NCI-H2227 (cell line): ENCODE measurements around the gene ARHGAP15.

Experiments
- DNase-seq: peaks from one replicate; lab custom pipeline; 2025; ENCODE audit not compliant: unreplicated experiment; lab: John Stamatoyannopoulos, UW

Gene ARHGAP15

DNA sequence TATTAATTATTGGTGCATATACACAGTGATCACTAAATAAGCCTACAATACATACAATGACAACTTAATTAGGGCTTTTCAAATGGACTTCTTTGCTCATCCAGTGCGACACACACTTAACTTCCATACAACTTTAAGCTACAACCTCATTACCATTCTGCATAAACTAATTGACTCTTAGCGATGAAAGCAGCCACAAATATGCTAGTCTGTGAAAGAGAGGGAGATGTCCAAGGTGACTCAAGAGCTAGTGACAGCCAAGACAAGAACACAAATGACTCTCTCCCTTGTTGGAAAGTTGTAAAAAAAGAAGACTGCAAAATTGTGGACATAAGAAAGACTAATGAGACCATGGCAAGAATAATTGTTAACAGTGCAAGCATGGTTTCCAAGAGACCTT, 264.8 kb downstream of the ARHGAP15 start:
- no peak for DNase-seq

DNA sequence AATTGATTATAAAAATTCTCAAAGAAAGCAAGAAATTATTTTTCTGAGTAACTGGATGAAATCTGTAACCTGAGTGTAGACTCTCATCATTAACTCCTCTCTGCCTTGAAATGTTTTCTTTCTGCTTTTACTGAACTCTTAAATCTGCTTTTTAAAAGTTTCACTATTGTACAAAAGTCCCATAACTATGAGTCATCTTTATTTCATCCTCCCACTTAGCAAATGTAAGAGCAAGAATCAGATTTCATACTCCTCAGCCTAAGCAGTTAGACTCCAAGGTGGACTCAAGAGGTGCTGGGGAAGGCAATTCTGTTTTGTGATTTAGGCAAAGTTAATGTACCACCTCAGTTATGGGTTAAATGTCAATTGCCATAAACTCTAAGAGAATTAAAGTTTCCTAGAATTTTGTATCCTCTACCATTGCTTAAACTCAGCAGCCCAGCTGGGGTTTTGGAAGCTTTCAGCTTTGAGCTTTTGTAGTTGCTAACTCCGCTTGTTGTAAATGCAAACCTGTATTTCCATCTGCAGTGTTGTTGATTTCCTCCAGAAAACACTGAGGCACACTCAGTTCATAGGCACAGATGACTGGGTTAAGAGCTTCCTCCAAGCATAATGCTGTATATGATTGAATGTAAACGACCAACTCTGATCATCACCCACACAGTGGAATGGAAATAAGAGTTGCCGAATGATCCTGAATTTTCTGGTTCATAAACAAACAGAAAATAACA, 268.8 kb downstream of the ARHGAP15 start:
- DNase-seq, result no peak

DNA sequence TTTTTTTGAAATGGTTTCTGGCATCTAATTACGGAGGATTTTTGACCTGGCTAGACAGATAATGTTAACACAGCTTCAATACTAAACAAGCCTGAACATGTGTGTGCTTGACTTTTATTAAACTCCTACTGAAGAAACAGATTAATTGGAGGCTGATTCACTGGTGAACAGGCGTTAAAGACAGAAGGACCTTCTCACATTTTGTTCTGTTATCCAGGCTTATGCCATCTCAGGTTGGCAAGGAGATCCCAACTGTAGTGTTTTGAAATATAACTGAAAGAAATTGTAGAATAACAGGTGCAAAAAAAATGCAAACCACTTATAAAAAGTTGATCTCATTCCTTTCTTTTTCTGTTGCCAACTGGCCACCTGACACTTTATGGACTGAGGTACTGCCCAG, 269.6 kb downstream of the ARHGAP15 start:
- DNase-seq, result peak; percentile 21

DNA sequence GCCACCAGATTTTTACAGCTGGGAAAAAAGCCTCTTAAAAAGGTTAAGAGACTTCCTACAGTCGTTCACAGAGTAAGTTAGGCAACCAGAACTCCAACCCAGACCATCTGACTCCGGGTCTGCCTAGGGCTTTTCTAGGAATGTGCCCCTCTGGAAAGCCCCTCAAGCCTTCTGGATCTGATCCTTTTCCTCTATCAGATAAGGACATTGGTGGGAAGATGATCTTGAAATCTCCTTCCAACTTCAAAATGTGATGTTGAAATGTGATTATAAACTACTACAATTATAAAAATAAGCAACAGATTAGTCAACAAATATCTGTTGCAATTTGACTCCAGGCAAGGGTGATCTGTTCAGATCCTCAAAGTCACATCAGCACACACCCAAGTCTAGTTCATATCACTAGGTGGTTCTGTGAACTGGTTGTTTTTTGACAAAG, 270.4 kb downstream of the ARHGAP15 start:
- DNase-seq, result no peak

DNA sequence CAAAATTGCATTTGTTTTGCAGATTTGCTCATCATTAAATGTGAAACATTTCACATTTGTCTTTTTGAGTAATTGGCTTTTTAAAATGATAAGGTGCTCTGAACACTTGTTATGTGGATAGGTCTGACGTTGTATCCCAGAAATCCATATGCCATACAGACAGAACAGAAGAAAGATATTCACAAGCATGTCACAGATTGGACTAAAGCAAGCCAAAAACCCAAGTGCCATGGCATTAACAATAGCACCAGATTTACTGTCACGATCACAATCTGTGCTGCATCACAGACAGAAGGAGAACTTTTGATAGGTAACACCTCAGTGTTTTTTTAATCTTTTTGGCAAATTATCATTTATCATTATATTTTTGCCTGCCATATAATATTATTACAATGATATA, 272.6 kb downstream of the ARHGAP15 start:
- no peak for DNase-seq

DNA sequence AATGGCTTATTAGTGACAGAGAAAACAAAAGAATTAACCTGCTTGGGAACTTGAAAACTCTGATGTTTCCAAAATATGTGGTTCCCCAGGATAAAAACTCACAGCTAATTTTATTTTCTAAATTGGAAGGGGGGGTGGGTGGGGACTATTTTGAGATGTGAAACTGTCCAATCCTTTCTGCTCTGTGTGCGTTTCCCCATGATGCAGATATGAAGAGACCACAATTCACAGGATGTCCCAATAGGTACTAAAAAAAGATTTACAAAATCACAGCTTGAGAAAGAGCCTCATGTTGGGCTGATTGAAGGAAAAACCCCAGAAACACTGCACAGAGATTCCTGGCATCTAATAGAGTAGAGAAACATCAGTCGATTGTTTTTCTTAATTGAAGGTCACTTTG, 273.2 kb downstream of the ARHGAP15 start:
- no peak for DNase-seq

DNA sequence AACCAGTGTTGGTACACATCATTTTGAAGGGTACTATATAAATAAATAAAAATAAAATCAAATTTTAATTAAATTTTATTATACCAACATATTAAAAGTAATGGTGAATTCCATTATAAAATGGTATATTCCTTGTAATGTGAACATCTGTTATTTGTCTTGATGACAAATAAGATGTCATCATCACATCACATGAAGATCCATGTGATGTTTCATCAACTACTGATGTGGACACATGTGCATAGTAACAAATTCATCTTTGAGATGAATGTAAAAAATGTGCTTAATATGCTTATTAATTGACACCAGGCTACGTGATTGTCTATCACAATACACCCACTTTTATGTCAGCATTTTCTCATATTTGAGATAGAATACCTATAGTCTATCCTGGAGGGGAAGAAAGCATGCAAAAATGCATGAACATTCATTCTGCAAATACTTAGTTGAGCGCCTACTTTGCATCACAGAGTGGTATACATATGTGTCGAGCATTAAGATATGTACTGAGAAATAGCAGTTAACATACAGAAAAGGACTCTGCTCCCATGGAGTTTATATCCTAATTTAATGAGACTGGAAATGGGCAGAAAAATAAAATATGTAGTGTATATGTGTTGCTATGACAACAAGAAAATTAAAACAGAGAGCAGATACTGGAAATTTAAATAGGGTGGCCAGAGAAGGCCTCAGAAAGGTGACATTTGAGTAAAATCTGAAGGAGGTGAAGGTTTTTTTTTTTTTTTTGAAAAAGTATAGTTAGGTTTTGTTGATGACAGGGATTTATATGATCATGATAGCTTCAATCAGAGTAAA, 281.1 kb downstream of the ARHGAP15 start:
- DNase-seq, result no peak

DNA sequence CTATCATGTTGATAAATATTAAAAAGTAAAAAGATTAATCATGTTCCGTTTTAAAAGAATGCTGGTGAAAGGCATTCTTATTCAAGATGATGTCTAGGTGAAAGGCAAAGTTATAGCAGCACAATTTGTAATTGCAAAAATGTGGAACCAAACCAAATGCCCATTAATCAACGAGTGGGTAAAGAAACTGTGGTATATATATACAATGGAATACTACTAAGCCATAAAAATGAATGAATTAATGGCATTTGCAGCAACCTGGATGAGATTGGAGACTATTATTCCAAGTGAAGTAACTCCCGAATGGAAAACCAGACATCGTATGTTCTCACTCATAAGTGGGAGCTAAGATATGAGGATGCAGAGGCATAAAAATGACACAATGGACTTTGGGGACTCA, 286.4 kb downstream of the ARHGAP15 start:
- no peak for DNase-seq

GRCh38 chr2:143417428-143417827, 288.2 kb downstream of the ARHGAP15 start:
- DNase-seq, result no peak

GRCh38 chr2:143420313-143420712, 291.1 kb downstream of the ARHGAP15 start:
- DNase-seq, result no peak

- DNase-seq, result no peak
Measured at GRCh38 chr2:143422681-143423080, 293.5 kb downstream of the ARHGAP15 start.

DNA sequence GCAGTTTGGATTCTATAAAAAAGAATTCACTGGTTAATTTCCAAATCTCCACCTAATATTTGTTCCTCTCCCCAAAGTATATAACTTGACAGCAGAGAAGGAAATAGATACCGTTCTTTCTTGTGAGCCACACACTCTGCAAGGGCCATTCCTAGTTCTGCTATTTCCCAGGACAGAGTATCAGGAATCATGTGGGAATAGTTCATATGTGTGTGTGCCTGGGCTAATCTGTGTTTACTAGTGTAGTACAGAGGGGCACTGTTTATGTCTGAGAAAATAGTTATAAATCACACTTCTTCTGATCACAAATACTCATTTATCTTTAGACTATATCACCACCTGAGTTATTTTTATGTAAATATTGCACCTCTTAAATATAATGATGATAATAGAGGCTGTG, 296.7 kb downstream of the ARHGAP15 start:
- DNase-seq, result no peak

DNA sequence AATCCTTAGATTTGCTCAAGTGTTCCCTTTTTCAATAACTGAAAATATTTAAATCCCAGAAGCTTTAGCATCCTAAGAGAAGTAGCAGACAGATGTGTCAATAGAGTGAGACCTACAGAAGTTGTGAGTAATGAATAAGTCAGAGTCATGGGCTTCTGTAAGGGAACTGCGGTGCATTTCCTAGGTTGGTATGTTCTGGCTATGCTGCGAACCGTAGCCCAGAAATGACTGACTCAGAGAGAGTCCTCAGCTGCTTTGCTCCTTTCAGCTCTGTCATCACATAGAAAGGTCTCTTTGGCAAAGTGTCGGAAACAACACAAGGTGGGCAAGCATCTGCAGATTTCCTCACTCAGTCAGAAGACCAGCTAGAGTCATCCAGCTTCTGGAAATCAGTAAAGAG, 297.1 kb downstream of the ARHGAP15 start:
- DNase-seq, result no peak

- no peak for DNase-seq
Measured at GRCh38 chr2:143428700-143429099, 299.5 kb downstream of the ARHGAP15 start.

DNA sequence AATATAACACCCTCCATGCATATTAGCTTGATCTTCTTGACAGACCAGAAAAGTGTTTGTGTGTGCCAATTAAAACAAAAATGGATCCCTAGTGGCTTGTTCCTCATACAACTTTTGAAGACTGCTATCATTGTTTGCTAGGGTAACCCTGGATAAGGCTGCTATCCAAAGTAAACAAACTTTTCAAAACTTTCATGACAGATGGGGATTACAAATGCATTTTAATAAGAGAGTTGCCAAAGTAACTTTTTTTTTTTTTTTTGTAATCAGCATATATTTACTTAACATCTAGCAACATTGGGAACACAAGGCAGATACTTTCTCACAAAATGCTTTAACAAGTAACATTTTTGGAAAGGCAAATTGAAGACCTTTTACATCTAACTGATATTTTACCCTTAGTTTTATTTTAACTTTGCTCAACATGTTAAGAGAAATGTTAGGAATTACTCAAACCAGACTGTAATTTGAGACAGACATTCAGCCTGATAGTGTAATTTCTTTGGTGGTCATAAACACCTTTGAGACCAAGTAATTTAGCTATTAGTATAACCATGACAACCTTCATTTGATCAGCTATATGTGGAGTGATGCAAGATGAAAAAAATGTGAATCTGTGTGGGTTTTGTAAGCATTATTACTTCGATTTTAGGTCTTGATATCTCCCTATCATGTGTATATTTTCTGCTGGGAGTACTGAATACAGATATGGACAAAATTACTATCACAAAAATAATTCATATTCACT, 300.9 kb downstream of the ARHGAP15 start:
- DNase-seq, result no peak

DNA sequence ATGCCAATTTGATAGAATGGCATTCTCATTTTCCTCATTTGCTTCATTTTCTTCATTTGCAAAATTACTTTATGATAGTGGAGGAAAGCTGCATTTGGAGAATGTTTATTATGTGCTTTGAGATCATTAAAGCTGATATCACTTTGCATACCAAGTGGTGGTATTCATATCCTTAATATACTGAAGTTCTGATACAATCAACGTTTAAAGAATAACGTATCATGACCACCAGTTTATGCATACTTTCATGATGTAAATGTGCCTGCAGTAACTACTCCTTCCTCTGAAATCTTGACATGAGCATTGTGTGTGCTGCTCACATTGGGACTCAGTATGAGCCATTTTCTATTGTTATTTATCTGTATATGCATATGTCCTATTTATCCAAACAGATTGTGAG, 302.1 kb downstream of the ARHGAP15 start:
- DNase-seq, result no peak

- DNase-seq, result no peak
Measured at GRCh38 chr2:143433251-143433650, 304.0 kb downstream of the ARHGAP15 start.

DNA sequence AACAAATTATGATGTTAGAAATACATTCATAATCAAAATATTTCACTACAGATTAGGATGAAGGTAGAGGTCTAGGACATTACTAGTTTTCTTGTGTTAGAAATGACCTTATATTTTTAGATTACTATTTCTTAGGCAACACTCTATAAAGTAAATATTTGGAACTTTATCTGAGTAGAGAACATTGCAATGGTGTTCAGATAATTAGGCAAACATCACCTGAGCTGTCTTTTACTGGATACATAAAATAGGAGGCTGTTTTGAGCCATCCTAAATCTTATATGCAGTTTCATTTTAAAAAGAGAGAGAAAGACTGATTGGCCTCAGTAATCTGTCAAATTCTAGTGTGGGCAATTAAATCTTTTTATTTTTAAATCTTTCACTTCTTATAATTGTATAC, 304.6 kb downstream of the ARHGAP15 start:
- DNase-seq, result no peak

- no peak for DNase-seq
Measured at GRCh38 chr2:143434445-143434844, 305.2 kb downstream of the ARHGAP15 start.

GRCh38 chr2:143435131-143435530, 305.9 kb downstream of the ARHGAP15 start:
- DNase-seq, result no peak

GRCh38 chr2:143436951-143437350, 307.7 kb downstream of the ARHGAP15 start:
- no peak for DNase-seq
